ENCODE results near the gene HMGCS1.
"Not testable (repeated sequence)": the region's sequence is repeated elsewhere in the genome, so short reads cannot be mapped to it uniquely, and the experiment has no call there.

The HMGCS1 gene

GRCh38 chr5:43314724-43315123, 1.5 kb upstream of the HMGCS1 start:
- no peak for TF ChIP-seq CTCF (conservative IDR thresholded peaks at IDR 0.05; ENCODE audit: low read depth)
- ChIA-PET POLR2A (ENCODE audit: low non-redundant PET) (no interaction called here), CTCF (interaction anchor here (0.7 kb wide), 1 partner anchor 210 kb away, joined by 3 read pairs; no protein-coding TSS in a partner anchor)
- H3K27ac ChIP-seq, result no peak overlapping the region
- no peak for DNase-seq (ENCODE audit: low spot score)

- peak overlapping the region; percentile 93 for H3K27ac ChIP-seq
- POLR2A ChIA-PET (ENCODE audit: low non-redundant PET), result interaction anchor here (0.9 to 1.0 kb wide), 2 partner anchors 193 to 201 kb away, joined by 3 to 5 read pairs; partner anchors contain the start of gene C5orf34
- CTCF ChIA-PET, result interaction anchor here (0.6 to 1.0 kb wide), 4 partner anchors 75 to 196 kb away, joined by 3 to 4 read pairs (median 4); partner anchors contain the start of gene TMEM267
- TF ChIP-seq CTCF (conservative IDR thresholded peaks at IDR 0.05; ENCODE audit: low read depth), result no peak
- no peak for DNase-seq (ENCODE audit: low spot score)
These were observed 744 bp upstream of the HMGCS1 start for GRCh38 chr5:43313854-43314457.

GRCh38 chr5:43312699-43313034, 545 bp downstream of the HMGCS1 start:
- ChIA-PET POLR2A (ENCODE audit: low non-redundant PET) (no interaction called here), CTCF (interaction anchor here (0.5 kb wide), 1 partner anchor 77 kb away, joined by 4 read pairs; no protein-coding TSS in a partner anchor)
- peak; percentile 34 for DNase-seq (ENCODE audit: low spot score)
- TF ChIP-seq CTCF (conservative IDR thresholded peaks at IDR 0.05; ENCODE audit: low read depth), result no peak
- peak overlapping the region; percentile 93 for H3K27ac ChIP-seq

GRCh38 chr5:43312076-43312661, 1.0 kb downstream of the HMGCS1 start:
- peak overlapping the region; percentile 93; the same call in 1 of the 2 replicates for H3K27ac ChIP-seq
- ChIA-PET POLR2A (ENCODE audit: low non-redundant PET) (no interaction called here), CTCF (no interaction called here)
- no peak for DNase-seq (ENCODE audit: low spot score)
- no peak for TF ChIP-seq CTCF (conservative IDR thresholded peaks at IDR 0.05; ENCODE audit: low read depth)

- no peak for TF ChIP-seq CTCF (conservative IDR thresholded peaks at IDR 0.05; ENCODE audit: low read depth)
- CTCF ChIA-PET, result interaction anchor here (0.5 to 2.1 kb wide), 2 partner anchors 80 to 146 kb away, joined by 3 to 7 read pairs; no protein-coding TSS in a partner anchor
- POLR2A ChIA-PET (ENCODE audit: low non-redundant PET), result interaction anchor here (0.7 kb wide), 1 partner anchor 208 kb away, joined by 8 read pairs; no protein-coding TSS in a partner anchor
- DNase-seq (ENCODE audit: low spot score), result no peak
- peak overlapping the region; percentile 65; the same call in 1 of the 2 replicates for H3K27ac ChIP-seq
These were observed 3.6 kb downstream of the HMGCS1 start for GRCh38 chr5:43309637-43310036.

- POLR2A ChIA-PET (ENCODE audit: low non-redundant PET), result interaction anchor here (0.7 kb wide), 1 partner anchor 209 kb away, joined by 8 read pairs; no protein-coding TSS in a partner anchor
These were observed 4.1 kb downstream of the HMGCS1 start for GRCh38 chr5:43309122-43309521.

GRCh38 chr5:43306954-43307353, 6.3 kb downstream of the HMGCS1 start:
- H3K27ac ChIP-seq, result peak overlapping the region; percentile 60
- DNase-seq (ENCODE audit: low spot score); POLR2A ChIA-PET (ENCODE audit: low non-redundant PET); CTCF ChIA-PET: not testable (repeated sequence)

More at GRCh38 chr5:43309122-43309521, 4.1 kb downstream of the HMGCS1 start:
- no peak for DNase-seq (ENCODE audit: low spot score)
- TF ChIP-seq CTCF (conservative IDR thresholded peaks at IDR 0.05; ENCODE audit: low read depth), result no peak
- H3K27ac ChIP-seq, result peak overlapping the region; percentile 65
- CTCF ChIA-PET, result interaction anchor here (2.1 kb wide), 1 partner anchor 81 kb away, joined by 7 read pairs; no protein-coding TSS in a partner anchor
